GM19438 (cell line): Measurements from ENCODE around the gene AGAP5.
A peak's percentile ranks its signal among the peaks of the same experiment; 100 is the strongest.
"Not testable (repeated sequence)": the region's sequence is repeated elsewhere in the genome, so short reads cannot be mapped to it uniquely, and the experiment has no call there.

Source experiments
- ATAC-seq: cut with Tn5 transposase; IDR thresholded peaks from one replicate; pipeline ENCODE4 v1.9.1; 2021; ENCODE audit warnings: low read depth; ENCODE audit not compliant: unreplicated experiment

Gene AGAP5

GRCh38 chr10:73697675-73698159 lies at the start of gene AGAP5:
TSS of gene AGAP5 (minus strand) at chr10:73698109. CDS start at chr10:73697755, 354 bp downstream.
- not testable (repeated sequence) for ATAC-seq

- ATAC-seq = no peak
Measured at GRCh38 chr10:73746721-73747120, 48.8 kb upstream of the AGAP5 start.

- ATAC-seq = peak; percentile 27
Measured at GRCh38 chr10:73744664-73744975, 46.7 kb upstream of the AGAP5 start.

- peak; percentile 93 for ATAC-seq
Measured at GRCh38 chr10:73743905-73744663, 46.2 kb upstream of the AGAP5 start, which contains the start of gene SEC24C. TSS of gene SEC24C (plus strand) at chr10:73744372. CDS start at chr10:73746833, 2,461 bp downstream.

GRCh38 chr10:73743327-73743904 lies 45.5 kb upstream of the AGAP5 start:
- no peak for ATAC-seq

- no peak for ATAC-seq
Measured at GRCh38 chr10:73742454-73742734, 44.5 kb upstream of the AGAP5 start.

- not testable (repeated sequence) for ATAC-seq
Measured at GRCh38 chr10:73740501-73741254, 42.8 kb upstream of the AGAP5 start.

GRCh38 chr10:73734796-73735305 lies 36.9 kb upstream of the AGAP5 start:
- no peak for ATAC-seq

- ATAC-seq = no peak
Measured at GRCh38 chr10:73734028-73734720, 36.3 kb upstream of the AGAP5 start.

- ATAC-seq = no peak
Measured at GRCh38 chr10:73732931-73733623, 35.2 kb upstream of the AGAP5 start.

- ATAC-seq = no peak
Measured at GRCh38 chr10:73732426-73732825, 34.5 kb upstream of the AGAP5 start.

GRCh38 chr10:73731588-73732375 lies 33.9 kb upstream of the AGAP5 start:
- no peak for ATAC-seq

GRCh38 chr10:73730153-73730906 lies 32.4 kb upstream of the AGAP5 start:
- ATAC-seq = peak; percentile 73

GRCh38 chr10:73729781-73730152 lies 31.9 kb upstream of the AGAP5 start:
- not testable (repeated sequence) for ATAC-seq

- ATAC-seq = no peak
Measured at GRCh38 chr10:73723516-73723915, 25.6 kb upstream of the AGAP5 start.

- not testable (repeated sequence) for ATAC-seq
Measured at GRCh38 chr10:73720561-73720960, 22.7 kb upstream of the AGAP5 start.

GRCh38 chr10:73717556-73717955 lies 19.6 kb upstream of the AGAP5 start:
- ATAC-seq = no peak

GRCh38 chr10:73716251-73716650 lies 18.3 kb upstream of the AGAP5 start:
- ATAC-seq = no peak
